Measurements from ENCODE around the gene NDUFA6.
"Not testable (repeated sequence)": the region's sequence is repeated elsewhere in the genome, so short reads cannot be mapped to it uniquely, and the experiment has no call there.

The NDUFA6 gene

DNA sequence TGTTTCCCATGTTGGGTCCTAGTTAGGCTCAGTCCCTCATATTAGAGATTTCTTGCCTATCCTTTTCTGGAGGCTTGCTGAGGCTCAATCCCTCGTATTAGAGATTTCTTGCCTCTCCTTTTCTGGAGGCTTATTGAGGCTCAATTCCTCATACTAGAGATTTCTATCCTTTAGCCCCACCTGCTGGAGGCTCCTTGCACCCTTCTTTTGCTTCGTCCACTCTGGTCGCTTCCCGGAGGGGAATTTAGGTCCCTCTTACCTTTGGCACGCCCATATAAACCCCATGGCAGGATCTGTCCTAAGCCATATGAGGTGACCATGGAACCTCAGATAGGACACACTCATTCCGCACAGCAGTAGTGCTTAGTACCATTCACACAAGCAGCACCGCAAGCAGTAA is 24.1 kb upstream of the NDUFA6 start:
- DNase-seq: peak in 2 of 56 donors; percentile 6 to 47

DNA sequence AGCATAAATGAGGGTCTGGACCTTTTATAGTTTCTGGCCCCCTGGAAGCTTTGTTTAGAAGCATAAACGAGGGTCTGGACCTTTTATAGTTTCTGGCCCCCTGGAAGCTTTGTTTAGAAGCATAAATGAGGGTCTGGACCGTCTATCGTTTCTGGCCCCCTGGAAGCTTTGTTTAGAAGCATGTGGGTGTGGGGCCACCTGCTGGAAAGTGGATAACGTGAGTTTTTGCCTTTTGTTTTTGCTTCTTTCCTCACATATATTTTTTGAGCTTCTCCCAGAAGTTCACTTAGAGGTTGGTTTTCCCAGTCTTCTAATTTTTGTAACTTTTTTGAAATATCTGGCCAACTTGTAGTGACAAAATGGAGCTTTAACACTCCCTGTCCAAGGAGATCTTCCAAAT is 22.2 kb upstream of the NDUFA6 start:
- DNase-seq: not testable (repeated sequence)

DNA sequence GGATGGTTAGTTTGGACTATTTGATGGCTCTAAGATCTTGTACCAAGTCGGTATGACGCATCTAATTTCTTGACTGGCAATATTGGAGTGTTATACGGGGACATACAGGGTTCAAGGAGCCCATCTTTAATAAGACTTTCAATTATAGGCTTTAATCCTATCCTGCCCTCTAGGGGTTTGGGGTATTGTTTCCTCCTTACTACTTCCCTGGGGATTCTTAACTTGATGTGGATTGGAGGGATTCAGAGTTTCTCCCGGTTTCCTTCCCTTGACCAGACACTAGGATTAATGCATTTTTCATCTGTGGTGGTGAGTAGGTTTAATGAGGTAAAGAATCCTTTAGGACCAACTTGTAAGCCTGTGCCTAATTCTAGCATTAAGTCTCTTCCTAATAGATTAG is 21.2 kb upstream of the NDUFA6 start:
- no peak for DNase-seq

DNA sequence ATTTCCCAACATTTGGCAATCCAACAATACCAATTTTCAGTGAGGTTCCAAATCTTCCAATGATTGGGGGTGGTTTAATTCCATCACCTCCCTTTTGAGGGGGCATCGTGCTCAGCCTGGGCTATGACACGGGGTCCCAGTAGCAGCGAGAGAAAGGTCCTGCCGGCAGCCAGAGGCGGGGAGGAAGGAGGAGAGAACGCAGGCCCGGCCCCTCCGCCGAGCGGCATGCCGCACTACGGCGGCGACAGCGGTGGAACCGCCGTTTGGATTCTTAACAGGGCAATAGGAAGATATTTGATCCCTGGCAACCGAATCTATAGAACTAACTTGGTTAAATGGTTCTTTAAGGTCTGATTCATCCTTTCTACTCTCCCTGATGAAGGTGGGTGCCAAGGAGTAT is 18.3 kb upstream of the NDUFA6 start:
- DNase-seq: no peak

DNA sequence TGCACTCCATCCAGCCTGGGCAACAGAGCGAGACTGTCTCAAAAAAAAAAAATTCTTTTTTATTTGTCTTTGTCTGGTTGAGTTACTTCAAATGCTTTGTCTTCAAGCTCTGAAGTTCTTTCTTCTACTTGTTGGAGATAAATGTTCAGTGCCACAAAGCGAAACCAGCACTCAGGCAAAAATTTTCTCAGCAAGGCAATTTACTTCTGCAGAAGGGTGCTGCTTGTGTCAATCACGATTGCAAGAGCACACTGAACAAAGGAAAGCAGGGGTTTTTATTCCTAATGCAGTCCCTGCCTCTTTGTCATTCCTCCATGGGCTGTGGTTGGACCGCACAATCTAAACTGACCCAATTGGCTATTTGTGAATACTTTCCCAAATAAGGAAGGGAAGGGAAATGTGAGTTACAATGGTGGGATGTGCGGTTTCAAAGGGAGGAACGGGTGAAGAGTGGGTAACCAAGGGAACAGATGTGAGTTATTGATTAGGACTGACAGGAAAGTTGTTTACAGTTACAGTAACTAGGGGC is 13.8 kb upstream of the NDUFA6 start:
- not testable (repeated sequence) for DNase-seq

DNA sequence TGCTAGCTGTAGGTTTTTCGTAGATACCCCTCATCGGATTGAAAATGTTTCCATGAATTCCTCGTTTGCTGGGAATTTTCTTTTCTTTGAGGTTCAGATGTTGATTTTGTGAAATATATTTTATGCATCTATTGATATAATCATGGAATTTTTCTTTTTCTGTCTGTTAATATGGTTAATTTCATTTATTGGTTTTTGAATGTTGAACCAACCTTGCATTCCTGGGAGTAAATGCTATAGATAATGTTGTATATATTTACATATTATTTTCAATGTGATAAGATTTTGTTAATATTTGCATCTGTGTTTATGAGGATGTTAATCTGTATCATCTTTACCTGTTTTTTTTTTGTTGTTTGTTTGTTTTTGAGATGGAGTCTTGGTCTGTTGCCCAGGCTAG is 10.6 kb upstream of the NDUFA6 start:
- no peak for DNase-seq

DNA sequence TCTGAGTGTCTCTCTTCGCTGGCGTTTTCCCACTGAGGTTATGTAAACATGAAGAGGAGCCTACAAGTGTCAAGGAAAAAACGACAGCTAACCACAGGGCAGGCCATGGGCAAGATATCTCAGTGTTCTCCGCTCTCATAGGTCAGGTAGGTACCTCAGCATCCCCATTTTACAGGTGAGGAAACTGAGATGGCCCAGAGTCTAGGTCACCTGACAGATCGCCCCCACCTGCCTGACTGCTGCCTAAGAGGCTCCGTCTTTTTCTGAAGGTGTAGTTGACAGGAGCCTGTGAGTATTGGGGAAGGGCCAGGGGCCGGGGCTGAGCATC is 847 bp upstream of the NDUFA6 start:
- DNase-seq: no peak

DNA sequence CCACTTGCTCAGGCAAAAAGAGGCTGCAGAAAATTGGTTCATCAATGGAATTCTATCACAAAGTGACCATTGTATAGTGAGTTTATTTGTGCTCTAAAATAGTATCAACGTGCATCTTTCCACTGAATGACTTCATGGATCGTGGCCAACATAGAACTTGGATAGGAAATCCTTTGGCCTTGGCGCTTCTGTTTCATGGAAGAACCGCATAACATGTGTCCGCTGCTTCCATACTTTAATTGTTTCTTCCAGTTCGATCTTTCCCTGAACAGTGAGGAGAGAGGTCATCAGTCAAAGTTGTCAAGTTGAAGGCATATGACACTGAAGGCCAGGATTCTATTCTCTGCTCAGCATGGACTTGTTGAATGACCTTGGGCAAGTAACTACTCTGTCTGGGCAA is 4.5 kb downstream of the NDUFA6 start:
- DNase-seq: no peak

DNA sequence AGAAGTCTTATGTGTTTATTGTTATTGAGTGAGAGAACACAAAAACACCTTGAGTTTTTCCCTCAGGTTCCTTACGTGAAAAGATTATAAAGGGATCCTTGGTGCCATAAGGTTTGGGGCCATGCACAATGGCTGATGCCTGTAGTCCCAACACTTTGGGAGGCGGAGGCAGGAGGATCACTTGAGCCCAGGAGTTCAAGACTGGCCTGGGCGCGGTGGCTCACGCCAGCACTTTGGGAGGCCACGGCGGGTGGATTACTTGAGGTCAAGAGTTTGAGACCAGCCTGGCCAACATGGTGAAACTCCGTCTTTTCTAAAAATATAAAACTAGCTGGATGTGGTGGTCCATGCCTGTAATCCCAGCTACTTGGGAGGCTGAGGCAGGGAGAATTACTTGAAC is 5.7 kb downstream of the NDUFA6 start:
- DNase-seq: no peak

DNA sequence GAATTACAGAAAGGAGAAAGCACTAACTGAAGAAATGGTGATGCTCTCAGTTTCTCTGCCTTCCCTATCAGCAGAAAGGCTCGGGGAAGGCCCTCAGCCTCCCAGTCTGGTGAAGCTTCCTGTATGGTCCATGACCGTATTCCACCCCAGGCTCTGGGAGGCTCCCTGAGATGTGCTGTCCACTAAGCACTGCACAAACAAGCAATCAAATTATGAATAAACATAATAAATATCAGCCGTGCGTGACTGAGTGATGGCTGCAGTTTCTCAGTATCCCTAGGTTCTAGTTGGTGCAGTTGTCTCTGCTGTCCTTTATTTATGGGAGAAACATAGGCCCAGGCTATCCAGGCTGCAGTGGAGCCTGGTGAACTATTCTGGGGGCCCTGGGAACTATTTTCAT is 7.5 kb downstream of the NDUFA6 start:
- no peak for DNase-seq

DNA sequence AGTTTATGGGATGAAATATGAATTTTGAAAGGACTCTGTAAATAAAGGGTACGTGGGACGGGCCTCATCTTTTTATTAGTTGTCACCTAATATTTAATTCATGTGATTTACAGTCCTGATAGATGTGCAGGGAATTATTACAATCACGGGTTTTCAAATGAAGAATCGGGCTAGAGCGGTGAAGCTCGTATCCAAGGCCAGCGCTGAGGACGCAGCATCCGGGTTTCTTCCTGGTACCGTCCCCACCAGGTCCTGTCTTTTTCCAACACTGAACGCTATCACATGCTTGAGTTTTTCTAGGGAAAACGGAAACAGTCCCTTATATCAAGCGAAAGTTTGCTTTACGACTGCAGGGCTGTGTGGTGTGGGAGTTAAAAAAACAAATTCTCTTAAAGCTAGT is 10.3 kb downstream of the NDUFA6 start:
- DNase-seq: peak in 23 of 56 donors; percentile 10 to 55 (median 35)

DNA sequence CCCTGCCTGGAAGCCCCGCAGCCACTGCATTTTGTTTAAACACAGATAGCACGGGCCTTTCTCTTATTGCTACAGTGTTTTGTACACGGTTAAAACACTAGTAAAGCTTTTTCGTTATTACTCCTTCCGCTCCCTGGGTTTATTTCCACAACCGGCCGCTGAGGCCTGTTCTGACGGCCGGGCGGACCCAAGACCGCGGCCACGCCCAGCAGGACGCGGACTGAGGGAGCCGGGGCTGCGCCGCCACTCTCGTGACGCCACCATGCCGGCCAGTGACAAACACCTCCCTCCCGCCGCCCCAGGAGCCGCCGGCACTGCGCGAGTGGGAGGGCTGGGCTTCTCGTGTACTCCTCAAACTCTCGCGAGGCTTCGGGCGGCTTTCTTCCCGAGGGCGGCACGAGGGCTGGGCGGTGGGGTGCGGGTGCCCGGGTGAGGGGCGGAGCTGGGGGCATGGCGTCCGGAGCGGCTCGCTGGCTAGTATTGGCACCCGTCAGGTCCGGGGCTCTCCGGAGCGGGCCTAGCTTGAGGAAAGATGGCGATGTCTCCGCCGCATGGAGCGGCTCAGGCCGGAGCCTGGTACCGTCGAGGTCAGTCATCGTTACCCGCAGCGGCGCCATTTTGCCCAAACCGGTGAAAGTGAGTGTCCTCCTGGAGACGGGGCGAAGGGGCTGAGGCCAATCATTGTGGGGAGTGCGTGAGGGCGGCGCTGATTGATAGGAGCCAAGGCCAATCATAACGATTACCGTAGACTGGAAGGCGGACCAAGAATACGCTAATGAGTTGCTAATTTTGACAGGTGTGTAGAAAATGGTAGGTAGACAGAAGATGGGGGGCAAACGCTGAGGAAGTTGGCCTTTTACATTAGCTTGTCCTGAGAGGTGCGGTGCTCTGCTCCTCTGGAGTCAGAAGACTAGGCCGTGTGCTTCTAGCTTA is 11.0 kb downstream of the NDUFA6 start, which contains the start of gene SMDT1:
SMDT1 (plus strand) TSS at position 382 of the 933 bp plus-strand sequence; CDS start at position 451, 69 bp downstream.
- peak; percentile 91 to 100 (median 98) for DNase-seq

DNA sequence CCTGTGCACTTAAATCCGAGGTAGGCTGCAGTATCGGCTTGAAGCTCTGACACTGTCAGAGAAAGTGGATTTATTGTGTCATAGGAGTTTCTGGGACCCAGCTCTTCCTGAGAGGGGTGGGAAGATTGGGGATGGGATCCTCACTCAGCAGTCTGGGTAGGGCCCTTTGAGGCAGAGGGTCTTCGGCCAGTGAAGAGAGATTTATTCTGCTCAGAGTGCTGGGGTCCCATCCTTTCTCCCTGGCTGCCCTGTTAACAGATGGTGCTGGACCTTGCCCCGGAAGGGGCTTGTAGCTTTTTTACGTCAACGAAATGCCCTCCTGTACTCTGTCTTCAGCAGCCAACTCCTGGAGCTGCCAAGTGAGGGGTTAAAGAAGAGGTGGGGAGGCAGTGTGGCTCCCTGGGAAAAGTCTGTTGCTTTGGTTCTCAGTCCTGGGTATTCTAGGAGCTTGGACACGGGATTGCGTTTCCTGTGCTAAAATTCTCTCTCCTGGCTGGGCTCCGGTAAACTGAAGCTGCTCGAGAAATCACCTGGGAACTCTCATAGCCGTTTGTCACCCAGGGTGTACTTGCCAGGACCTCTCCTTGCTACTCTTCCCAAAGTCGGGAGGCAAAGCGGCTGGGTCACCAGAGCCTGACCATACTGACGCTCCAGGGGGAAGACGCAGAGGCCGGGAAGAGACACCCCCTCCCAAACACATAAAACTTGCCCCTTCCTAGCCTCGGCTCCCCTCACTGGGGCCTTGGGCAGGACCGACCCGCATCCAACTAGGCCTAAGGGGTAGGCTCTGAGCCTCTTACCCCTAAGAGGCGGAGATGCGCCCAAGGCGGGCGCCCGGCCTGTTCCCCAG is 11.9 kb downstream of the NDUFA6 start:
- peak in 11 of 56 donors; percentile 40 to 74 (median 54) for DNase-seq

DNA sequence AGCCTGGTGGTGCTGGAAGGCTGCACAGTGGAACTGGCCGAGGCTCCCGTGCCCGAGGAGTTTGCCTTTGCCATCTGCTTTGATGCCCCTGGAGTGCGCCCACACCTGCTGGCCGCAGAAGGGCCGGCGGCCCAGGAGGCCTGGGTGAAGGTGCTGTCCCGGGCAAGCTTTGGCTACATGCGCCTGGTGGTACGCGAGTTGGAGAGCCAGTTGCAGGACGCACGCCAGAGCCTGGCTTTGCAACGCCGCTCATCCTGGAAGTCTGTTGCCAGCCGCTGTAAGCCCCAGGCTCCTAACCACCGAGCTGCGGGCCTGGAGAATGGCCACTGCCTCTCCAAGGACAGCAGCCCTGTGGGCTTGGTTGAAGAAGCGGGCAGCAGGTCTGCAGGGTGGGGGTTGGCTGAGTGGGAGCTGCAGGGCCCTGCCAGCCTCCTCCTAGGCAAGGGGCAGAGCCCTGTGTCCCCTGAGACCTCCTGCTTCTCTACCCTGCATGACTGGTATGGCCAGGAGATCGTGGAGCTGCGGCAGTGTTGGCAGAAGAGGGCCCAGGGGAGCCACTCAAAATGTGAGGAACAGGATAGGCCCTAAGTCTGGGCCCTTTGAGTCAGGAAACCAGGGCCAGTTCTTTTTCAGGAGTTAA is 13.0 kb downstream of the NDUFA6 start:
- DNase-seq: no peak

DNA sequence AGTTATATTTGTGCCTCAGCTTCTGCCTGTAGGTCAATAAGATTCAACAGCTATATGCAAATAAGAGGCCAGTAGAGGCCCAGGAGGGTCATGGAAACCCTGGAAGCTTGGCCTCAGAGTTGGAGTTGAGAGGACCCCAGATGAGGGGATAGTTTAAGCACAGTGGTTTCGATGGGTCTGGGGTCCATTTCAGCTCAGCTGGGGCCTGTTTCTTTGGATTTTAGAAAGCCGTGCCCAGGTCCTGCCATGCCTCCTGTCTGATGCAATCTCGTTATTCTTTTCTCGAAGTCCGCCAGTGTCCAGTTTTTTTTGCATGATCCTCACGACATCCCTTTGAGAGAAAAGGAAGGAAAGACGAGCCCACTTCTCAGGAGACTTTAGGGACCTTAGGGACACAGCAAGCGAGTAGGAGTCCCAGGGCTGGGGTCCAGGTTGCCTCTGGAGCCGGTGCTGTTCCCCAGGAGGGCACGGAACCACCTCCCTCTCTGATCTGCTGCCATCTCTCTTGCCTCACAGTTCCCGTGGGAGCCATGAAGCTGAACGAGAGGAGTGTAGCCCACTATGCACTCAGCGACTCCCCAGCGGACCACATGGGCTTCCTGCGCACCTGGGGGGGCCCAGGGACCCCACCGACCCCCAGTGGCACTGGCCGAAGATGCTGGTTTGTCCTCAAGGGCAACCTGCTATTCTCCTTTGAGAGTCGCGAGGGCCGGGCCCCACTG is 13.6 kb downstream of the NDUFA6 start:
- no peak for DNase-seq

DNA sequence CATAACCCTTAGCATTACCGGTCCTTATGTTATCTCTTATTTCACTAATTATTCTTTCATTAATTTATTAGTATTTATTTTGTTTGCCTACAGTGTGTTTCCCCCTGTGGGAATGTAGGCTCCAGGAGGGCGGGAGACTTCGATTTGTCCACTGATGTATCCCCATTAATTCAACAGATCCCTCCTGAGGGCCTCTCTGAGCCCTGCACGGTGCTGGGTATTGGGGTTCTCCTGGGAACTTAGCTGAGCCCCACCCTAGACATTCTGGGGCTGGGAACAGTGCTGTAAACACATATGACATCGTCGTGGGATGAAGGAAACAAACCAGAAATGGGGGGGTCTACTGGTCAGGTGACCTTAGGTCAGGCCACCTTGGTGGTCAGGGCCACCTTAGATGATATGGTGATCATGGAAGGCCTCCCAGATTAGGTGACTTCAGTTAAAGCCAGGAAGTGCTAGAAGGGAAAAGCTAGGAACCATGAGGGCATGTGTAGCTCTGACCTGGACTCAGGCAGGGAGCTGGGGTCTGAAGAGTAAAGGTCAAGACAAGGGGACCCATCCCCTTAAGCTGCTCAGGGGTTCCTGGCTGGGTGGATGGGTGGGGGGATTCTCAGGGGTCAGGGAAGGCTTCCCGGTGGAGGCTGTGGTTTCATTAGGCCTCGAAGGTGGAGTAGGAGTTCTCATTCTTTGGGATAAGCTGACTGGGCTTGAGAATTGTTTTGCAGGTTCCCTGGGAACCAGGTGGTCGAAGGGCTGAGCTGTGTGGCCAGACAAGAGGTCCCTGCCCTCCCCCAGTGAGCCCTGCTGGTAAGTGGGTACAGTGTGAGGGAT is 15.5 kb downstream of the NDUFA6 start:
- no peak for DNase-seq

DNA sequence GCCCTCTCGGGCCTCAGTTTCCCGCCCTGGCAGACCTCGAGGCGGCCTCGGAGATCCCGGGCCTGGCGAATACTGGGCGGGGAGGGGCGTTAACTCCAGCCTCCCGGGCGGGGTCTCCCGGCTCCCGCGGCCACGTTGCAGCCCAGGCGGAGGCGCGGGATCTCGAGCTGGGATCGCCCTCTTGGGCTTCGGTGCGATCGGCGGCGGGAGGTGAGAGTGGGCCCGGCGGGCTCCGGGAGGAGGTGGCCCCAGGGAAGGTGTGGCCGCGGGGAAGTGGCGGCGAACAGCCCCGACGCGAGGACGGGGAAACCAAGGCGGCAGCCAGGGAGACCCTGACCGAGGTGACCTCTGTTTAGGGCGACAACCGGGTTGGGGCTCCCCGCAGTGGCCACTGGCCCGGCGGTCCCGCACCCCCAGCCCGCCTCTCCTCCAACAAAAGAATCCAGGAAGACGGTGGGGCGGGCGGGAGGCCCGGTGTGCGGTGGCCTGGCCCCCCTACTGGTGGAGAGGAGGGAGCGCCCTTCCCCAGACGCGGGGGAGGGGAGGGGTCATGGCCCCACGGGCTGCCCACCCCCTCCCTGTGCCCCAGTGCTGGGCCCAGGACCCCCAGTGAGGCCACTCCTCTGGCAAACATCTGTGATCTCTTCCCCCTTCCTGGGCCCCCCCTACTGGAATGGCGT is 16.3 kb downstream of the NDUFA6 start, which contains the start of gene PHETA2:
PHETA2 (plus strand) TSS at position 117 of the 680 bp plus-strand sequence. CDS start 3,046 bp downstream, outside the sequence.
- peak in 4 of 56 donors; percentile 15 to 48 (median 32) for DNase-seq

DNA sequence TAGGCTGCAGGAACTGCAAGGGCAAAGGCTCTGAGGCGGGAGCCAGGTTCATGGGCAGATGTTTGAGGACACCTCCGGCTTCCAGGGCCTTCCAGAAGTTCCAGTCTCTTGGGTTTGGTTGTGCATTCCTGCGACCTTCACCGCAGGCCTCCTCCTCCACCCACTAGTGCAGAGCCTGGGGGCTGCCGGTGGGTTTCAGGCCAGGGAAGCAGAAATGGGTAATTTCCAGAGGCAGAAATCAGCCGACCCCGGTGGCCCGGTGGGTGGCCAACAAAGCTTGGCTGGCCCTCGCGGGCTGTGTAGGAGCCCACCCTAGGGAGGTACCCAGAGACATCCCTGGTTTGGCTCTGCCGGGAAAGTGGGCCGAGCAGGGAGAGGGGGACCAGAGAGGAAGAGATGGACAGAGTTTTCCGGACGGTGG is 16.9 kb downstream of the NDUFA6 start:
- no peak for DNase-seq
